ENCODE measurements around the gene PTPRN.

DNA sequence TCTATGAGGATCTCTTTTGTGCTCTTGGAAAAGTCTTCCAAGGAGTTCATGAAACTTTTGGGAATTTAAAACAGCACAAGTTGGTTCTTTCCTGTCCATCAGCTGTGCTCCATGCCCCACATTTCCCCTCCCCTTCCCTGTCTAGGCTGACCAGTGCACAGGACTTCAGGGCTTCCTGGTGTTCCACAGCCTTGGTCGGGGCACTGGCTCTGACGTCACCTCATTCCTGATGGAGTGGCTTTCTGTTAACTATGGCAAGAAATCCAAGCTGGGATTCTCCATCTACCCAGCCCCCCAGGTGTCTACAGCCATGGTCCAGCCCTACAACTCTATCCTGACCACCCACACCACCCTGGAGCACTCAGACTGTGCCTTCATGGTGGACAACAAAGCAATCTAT, 38.2 kb downstream of the PTPRN start:
- TF ChIP-seq, protein P1, sequence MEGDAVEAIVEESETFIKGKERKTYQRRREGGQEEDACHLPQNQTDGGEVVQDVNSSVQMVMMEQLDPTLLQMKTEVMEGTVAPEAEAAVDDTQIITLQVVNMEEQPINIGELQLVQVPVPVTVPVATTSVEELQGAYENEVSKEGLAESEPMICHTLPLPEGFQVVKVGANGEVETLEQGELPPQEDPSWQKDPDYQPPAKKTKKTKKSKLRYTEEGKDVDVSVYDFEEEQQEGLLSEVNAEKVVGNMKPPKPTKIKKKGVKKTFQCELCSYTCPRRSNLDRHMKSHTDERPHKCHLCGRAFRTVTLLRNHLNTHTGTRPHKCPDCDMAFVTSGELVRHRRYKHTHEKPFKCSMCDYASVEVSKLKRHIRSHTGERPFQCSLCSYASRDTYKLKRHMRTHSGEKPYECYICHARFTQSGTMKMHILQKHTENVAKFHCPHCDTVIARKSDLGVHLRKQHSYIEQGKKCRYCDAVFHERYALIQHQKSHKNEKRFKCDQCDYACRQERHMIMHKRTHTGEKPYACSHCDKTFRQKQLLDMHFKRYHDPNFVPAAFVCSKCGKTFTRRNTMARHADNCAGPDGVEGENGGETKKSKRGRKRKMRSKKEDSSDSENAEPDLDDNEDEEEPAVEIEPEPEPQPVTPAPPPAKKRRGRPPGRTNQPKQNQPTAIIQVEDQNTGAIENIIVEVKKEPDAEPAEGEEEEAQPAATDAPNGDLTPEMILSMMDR (conservative IDR thresholded peaks at IDR 0.05; ENCODE audit: low read length), result no peak
- no peak for TF ChIP-seq EZH2phosphoT487 (IDR thresholded peaks at IDR 0.05; ENCODE audit: borderline replicate concordance)
